Stimulated activated CD4-positive, alpha-beta T cell treated with anti-CD3 and anti-CD28 coated beads, Interleukin-4, amount 100 ng/mL, for 1 hour (primary cell): ENCODE results near the gene TBXA2R.
"Not testable (repeated sequence)": the region's sequence is repeated elsewhere in the genome, so short reads cannot be mapped to it uniquely, and the experiment has no call there.

Source experiments
- DNase-seq: peaks from one replicate; pipeline ENCODE4 v3.0.0-alpha.2; 2020

The TBXA2R gene

GRCh38 chr19:3606690-3607289 lies at the start of gene TBXA2R:
TSS of gene TBXA2R (minus strand) at chr19:3606875. CDS start at chr19:3600634, 6,241 bp downstream.
- DNase-seq, result peak; percentile 67

GRCh38 chr19:3656073-3656746 lies 49.5 kb upstream of the TBXA2R start:
- no peak for DNase-seq

GRCh38 chr19:3655402-3656072 lies 48.9 kb upstream of the TBXA2R start:
- DNase-seq, result no peak

GRCh38 chr19:3653865-3654513 lies 47.3 kb upstream of the TBXA2R start:
- DNase-seq, result peak; percentile 20

- DNase-seq, result no peak
Measured at GRCh38 chr19:3653081-3653795, 46.6 kb upstream of the TBXA2R start.

GRCh38 chr19:3652422-3652821 lies 45.7 kb upstream of the TBXA2R start:
- no peak for DNase-seq

GRCh38 chr19:3651684-3652083 lies 45.0 kb upstream of the TBXA2R start:
- no peak for DNase-seq

GRCh38 chr19:3649888-3650287 lies 43.2 kb upstream of the TBXA2R start:
- no peak for DNase-seq

GRCh38 chr19:3648037-3648905 lies 41.6 kb upstream of the TBXA2R start:
- no peak for DNase-seq

- not testable (repeated sequence) for DNase-seq
Measured at GRCh38 chr19:3647102-3647501, 40.4 kb upstream of the TBXA2R start.

GRCh38 chr19:3646336-3647092 lies 39.8 kb upstream of the TBXA2R start:
- no peak for DNase-seq

GRCh38 chr19:3645726-3646125 lies 39.1 kb upstream of the TBXA2R start:
- DNase-seq, result no peak

- DNase-seq, result no peak
Measured at GRCh38 chr19:3645067-3645396, 38.4 kb upstream of the TBXA2R start.

- DNase-seq, result no peak
Measured at GRCh38 chr19:3644351-3645066, 37.8 kb upstream of the TBXA2R start.

- DNase-seq, result no peak
Measured at GRCh38 chr19:3643674-3644313, 37.1 kb upstream of the TBXA2R start.

- DNase-seq, result peak; percentile 21
Measured at GRCh38 chr19:3642987-3643673, 36.5 kb upstream of the TBXA2R start.

- no peak for DNase-seq
Measured at GRCh38 chr19:3642296-3642695, 35.6 kb upstream of the TBXA2R start.

- no peak for DNase-seq
Measured at GRCh38 chr19:3641515-3642269, 35.0 kb upstream of the TBXA2R start.

GRCh38 chr19:3639479-3639878 lies 32.8 kb upstream of the TBXA2R start:
- no peak for DNase-seq
